ENCODE results near the gene FBXL15. TPM values are rescaled to one million over a fixed set of nuclear protein-coding genes. Genes with fewer than 3 reads are reported as not detected.

Gene FBXL15
- total and polyA plus RNA-seq, 12 donors = 6.7 to 19.2 (median 10.2) TPM

GRCh38 chr10:102397222-102398171 is 23.1 kb upstream of the FBXL15 start:
- intact Hi-C loops (cut with DNase I) = loop anchor here in 8 of 10 donors (2.0 to 10.0 kb wide), 7 partner anchors 57 to 230 kb away; partner anchors contain the start of genes ELOVL3 (in 4 of the 8) and C10orf95 (in 1 of the 8)
- no peak for DNase-seq
- no peaks in the 10 kb centered on the region for H3K9me3 ChIP-seq
- H3K27ac ChIP-seq = peak overlapping the region in 1 of 10 donors; percentile 95
- H3K4me3 ChIP-seq = no peak overlapping the region
- no peaks in the 10 kb centered on the region for H3K27me3 ChIP-seq
- no peak for ATAC-seq
- H3K36me3 ChIP-seq = peaks cover 0 to 59% (median 12%) of the 10 kb centered on the region in 9 donors
- 94 to 95% methylated on average over 14 of the region's 14 CpGs for WGBS, 2 donors
- H3K4me1 ChIP-seq = peaks cover 7 to 57% (median 36%) of the 10 kb centered on the region in 9 donors
- no peak for TF ChIP-seq CTCF (IDR thresholded peaks at IDR 0.05)

GRCh38 chr10:102398172-102399020 is 22.2 kb upstream of the FBXL15 start:
- peak overlapping the region in 8 of 10 donors; percentile 83 to 95 (median 90) for H3K27ac ChIP-seq
- H3K9me3 ChIP-seq = no peaks in the 10 kb centered on the region
- H3K27me3 ChIP-seq = no peaks in the 10 kb centered on the region
- WGBS, 2 donors = 87 to 91% methylated on average over 21 of the region's 21 CpGs
- peak overlapping the region in 5 of 10 donors; percentile 59 to 80 (median 66) for H3K4me3 ChIP-seq
- ATAC-seq (no peak), DNase-seq (no peak)
- H3K4me1 ChIP-seq = peaks cover 7 to 50% (median 33%) of the 10 kb centered on the region in 9 donors
- H3K36me3 ChIP-seq = peaks cover 0 to 68% (median 12%) of the 10 kb centered on the region in 9 donors
- no peak for TF ChIP-seq CTCF (IDR thresholded peaks at IDR 0.05)
- intact Hi-C loops (cut with DNase I) = loop anchor here in 8 of 10 donors (1.0 to 10.0 kb wide), 8 partner anchors 56 to 231 kb away; partner anchors contain the start of genes ELOVL3 (in 4 of the 8) and C10orf95 (in 1 of the 8)

- WGBS, 2 donors = 3 to 4% methylated on average over 72 of the region's 72 CpGs
Measured at GRCh38 chr10:102399217-102400021, 21.2 kb upstream of the FBXL15 start.

More at GRCh38 chr10:102399217-102400021, 21.2 kb upstream of the FBXL15 start:
- Histone ChIP-seq H3K4me3 (peak overlapping the region; percentile 47 to 95 (median 67)), H3K36me3 (peaks cover 0 to 70% (median 12%) of the 10 kb centered on the region in 9 donors), H3K27me3 (no peaks in the 10 kb centered on the region), H3K27ac (peak overlapping the region; percentile 76 to 95 (median 90)), H3K4me1 (peaks cover 7 to 46% (median 30%) of the 10 kb centered on the region in 9 donors), H3K9me3 (no peaks in the 10 kb centered on the region)
- DNase-seq (peak; percentile 86 to 91), ATAC-seq (peak; percentile 66 to 83 (median 76))
- TF ChIP-seq CTCF (IDR thresholded peaks at IDR 0.05) = peak; percentile 93 to 99 (median 95)
- intact Hi-C loops (cut with DNase I) = loop anchor here in 8 of 10 donors (1.0 to 10.0 kb wide), 9 partner anchors 55 to 232 kb away; partner anchors contain the start of genes ELOVL3 (in 4 of the 8) and C10orf95 (in 1 of the 8)
